Stomach (tissue), 9 donors: ENCODE measurements around the gene MMS22L. TPM values are rescaled to one million over a fixed set of nuclear protein-coding genes. Genes with fewer than 3 reads are reported as not detected.

Experiments used
- DNase-seq, 2 donors: peaks; one replicate each; pipeline versions ENCODE4 v3.0.0 to v3.0.0-alpha.2; 2013 to 2019
- H3K27ac ChIP-seq, 5 donors: fragments of 200-600 bp in 4 of 5; sonication (generic) in 4 of 5; one replicate each; pipeline ENCODE4 v1.5.1; 2013 to 2019; ENCODE audit warnings: mild to moderate bottlenecking in 1 of 5, moderate library complexity in 1 of 5
- H3K27me3 ChIP-seq, 3 donors: fragments of 200-600 bp; sonication (generic); one replicate each; pipeline ENCODE4 v1.5.1; 2017 to 2019; ENCODE audit warnings: mixed run types in 1 of 3
- H3K36me3 ChIP-seq, 4 donors: fragments of 200-600 bp; sonication (generic); 1 replicate in 3 of 4; 2 replicates in 1 of 4; pipeline ENCODE4 v1.5.1; 2016 to 2019
- H3K4me1 ChIP-seq, 4 donors: fragments of 200-600 bp; sonication (generic); one replicate each; pipeline ENCODE4 v1.5.1; 2016 to 2019
- H3K4me3 ChIP-seq, 4 donors: fragments of 200-600 bp; sonication (generic) in 3 of 4; one replicate each; pipeline ENCODE4 v1.5.1; 2016 to 2019; ENCODE audit warnings: mild to moderate bottlenecking in 1 of 4
- H3K9me3 ChIP-seq, 4 donors: fragments of 200-600 bp; sonication (generic); one replicate each; pipeline ENCODE4 v1.5.1; 2016 to 2019
- EP300 ChIP-seq: sonication (generic); formaldehyde crosslinking; IDR thresholded peaks from one replicate; pipeline ENCODE4 v1.6.1; 2017; ENCODE audit warnings: antibody characterized with exemption
- POLR2A ChIP-seq, 4 donors: fragments of 450-650 bp; IDR thresholded peaks; one replicate each; pipeline ENCODE4 v1.6.1; 2016; ENCODE audit warnings: antibody characterized with exemption in 4 of 4, control low read depth in 2 of 4, mild to moderate bottlenecking in 1 of 4, moderate library complexity in 1 of 4
- POLR2AphosphoS5 ChIP-seq, 3 donors: sonication (generic); formaldehyde crosslinking; IDR thresholded peaks; one replicate each; pipeline ENCODE4 v1.6.1; 2016; ENCODE audit warnings: antibody characterized with exemption in 3 of 3
- WGBS, 5 donors: extraction: QIAGEN DNeasy Blood & Tissue Kit in 3 of 5; methylation state at CpG; one replicate each; pipeline versions ENCODE4 v1.1.5 to v1.1.7; 2013 to 2018; 5-methylcytosine and 5-hydroxymethylcytosine counted together
- intact Hi-C: fragments of 100-400 bp; cut with DNase I; formaldehyde crosslinking; loops from one replicate; pipeline ENCODE4 v1.15.1; 2023; ENCODE audit warnings: low total_unique reads
- polyA plus RNA-seq, 3 donors: library from polyadenylated mRNA; stranded (reverse); fragments of 200-250 nt; gene quantifications; one replicate each; pipeline ENCODE4 v1.2.3, GENCODE V29; 2013
- total RNA-seq, 5 donors: library from RNA; depleted of rRNA; stranded (reverse); fragments of >200 nt; gene quantifications; one replicate each; pipeline versions ENCODE4 v1.1.0 to v1.2.3, GENCODE V29; 2014 to 2016
- TF ChIP-seq, protein P1 (sequence below), 7 experiments: fragments of 450-650 bp in 4 of 7; fragments of 200-600 bp in 3 of 7; sonication (generic) in 3 of 7; IDR thresholded peaks; one replicate each; pipeline ENCODE4 v1.5.1; 2016 to 2019; ENCODE audit warnings: antibody characterized with exemption in 7 of 7, control low read depth in 2 of 7, mild to moderate bottlenecking in 1 of 7
- donor health status: healthy with polysubstance abuse.
- donor health status: Bipolar disorder and iron deficiency.
- donor health status: healthy.

Gene MMS22L
- total and polyA plus RNA-seq, 8 donors, result 0.81 to 27.7 (median 3.6) TPM

DNA sequence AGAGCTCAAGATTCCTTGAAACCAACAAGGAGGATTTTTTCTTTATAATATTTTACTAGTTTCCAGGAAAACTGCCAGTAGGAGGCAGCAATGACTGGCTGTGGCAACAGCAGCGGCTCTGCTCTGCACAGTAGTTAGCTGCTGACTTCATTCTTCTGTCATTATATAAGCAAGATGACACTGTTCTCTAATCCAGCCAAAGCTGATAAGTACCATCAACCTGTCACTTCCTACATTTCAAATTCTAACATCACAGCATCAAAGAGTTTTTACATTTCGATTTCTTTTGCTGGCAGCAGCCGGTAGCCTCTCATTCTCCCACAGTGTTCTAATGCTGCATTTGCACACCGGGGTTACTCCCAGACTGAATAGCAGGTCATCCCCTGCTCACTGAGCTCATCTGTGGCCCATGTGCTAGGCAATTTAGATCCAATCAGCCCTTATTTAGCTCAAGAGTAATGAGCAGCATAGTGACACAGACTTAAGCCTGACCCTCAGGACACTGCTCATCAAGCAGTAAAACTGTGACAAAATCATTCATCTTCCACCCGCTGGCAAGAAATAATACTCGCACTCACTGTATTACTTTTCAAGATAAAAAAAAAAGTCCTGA, 67.8 kb downstream of the MMS22L start:
- peak in 1 of 2 donors; percentile 55 for DNase-seq
- intact Hi-C loops, result no loop called here
- Histone ChIP-seq H3K9me3 (no peaks in the 10 kb centered on the region), H3K36me3 (no peaks in the 10 kb centered on the region), H3K27me3 (no peaks in the 10 kb centered on the region), H3K4me3 (no peak overlapping the region), H3K27ac (no peak overlapping the region), H3K4me1 (peaks cover 0 to 8% (median 0%) of the 10 kb centered on the region in 4 donors)
- WGBS, 5 donors, result 73 to 82% (median 76%) methylated on average over 6 of the region's 6 CpGs
- TF ChIP-seq, protein P1, sequence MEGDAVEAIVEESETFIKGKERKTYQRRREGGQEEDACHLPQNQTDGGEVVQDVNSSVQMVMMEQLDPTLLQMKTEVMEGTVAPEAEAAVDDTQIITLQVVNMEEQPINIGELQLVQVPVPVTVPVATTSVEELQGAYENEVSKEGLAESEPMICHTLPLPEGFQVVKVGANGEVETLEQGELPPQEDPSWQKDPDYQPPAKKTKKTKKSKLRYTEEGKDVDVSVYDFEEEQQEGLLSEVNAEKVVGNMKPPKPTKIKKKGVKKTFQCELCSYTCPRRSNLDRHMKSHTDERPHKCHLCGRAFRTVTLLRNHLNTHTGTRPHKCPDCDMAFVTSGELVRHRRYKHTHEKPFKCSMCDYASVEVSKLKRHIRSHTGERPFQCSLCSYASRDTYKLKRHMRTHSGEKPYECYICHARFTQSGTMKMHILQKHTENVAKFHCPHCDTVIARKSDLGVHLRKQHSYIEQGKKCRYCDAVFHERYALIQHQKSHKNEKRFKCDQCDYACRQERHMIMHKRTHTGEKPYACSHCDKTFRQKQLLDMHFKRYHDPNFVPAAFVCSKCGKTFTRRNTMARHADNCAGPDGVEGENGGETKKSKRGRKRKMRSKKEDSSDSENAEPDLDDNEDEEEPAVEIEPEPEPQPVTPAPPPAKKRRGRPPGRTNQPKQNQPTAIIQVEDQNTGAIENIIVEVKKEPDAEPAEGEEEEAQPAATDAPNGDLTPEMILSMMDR (IDR thresholded peaks at IDR 0.05), result peak in 1 of 7 experiments; percentile 22
- TF ChIP-seq POLR2AphosphoS5 (IDR thresholded peaks at IDR 0.05) (no peak), POLR2A (IDR thresholded peaks at IDR 0.05) (no peak), EP300 (no peak)

DNA sequence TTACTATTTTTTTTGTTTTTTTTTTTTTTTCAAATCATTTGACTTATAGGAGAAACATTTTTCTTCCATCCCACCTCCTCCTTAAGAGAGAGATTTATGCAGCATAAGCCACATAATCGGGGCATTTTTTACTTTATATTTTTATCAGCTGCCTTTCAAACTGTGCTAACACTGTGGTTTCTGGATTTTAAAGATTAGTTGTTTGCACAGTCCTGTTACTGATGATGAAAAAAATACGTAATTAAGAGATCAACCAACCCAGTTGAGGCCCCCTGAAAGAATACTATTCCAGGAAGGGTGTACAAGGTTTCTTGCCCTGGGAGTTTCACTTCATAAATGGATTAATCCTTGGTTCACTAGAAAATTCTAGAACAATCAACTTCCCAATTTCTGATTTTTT, 68.3 kb downstream of the MMS22L start:
- Histone ChIP-seq H3K27ac (no peak overlapping the region), H3K36me3 (no peaks in the 10 kb centered on the region), H3K4me3 (no peak overlapping the region), H3K9me3 (no peaks in the 10 kb centered on the region), H3K4me1 (peaks cover 0 to 8% (median 0%) of the 10 kb centered on the region in 4 donors), H3K27me3 (no peaks in the 10 kb centered on the region)
- 15 to 66% (median 33%) methylated on average over 2 of the region's 2 CpGs for WGBS, 5 donors
- no peak for DNase-seq
- TF ChIP-seq, protein P1 (IDR thresholded peaks at IDR 0.05), result no peak
- TF ChIP-seq POLR2AphosphoS5 (IDR thresholded peaks at IDR 0.05) (no peak), POLR2A (IDR thresholded peaks at IDR 0.05) (no peak), EP300 (no peak)
- intact Hi-C loops, result no loop called here

DNA sequence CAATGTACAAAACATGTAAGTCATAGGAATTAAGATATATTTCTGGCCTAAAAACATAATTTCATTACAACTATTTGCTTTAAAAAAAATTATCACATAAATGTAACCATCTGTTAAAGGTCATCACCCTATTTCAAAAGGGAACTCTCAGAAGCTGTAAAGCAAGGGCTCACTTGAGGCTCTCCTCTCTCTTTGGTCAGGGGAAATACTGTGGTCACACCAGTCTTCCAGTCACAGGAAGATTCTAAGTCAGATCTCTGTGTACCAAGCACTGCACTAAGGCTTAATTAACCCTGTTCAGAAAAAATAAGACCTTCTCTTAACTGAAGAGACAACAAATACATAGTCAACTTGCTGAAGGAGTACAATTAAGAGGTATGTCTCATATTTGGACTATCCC, 75.6 kb downstream of the MMS22L start:
- Histone ChIP-seq H3K27ac (no peak overlapping the region), H3K36me3 (no peaks in the 10 kb centered on the region), H3K9me3 (no peaks in the 10 kb centered on the region), H3K4me3 (no peak overlapping the region), H3K27me3 (no peaks in the 10 kb centered on the region), H3K4me1 (no peaks in the 10 kb centered on the region)
- no peak for DNase-seq
- TF ChIP-seq EP300, result no peak
- TF ChIP-seq, protein P1 (IDR thresholded peaks at IDR 0.05), result no peak
- TF ChIP-seq POLR2A (IDR thresholded peaks at IDR 0.05), result no peak
- no peak for TF ChIP-seq POLR2AphosphoS5 (IDR thresholded peaks at IDR 0.05)
- intact Hi-C loops, result no loop called here

DNA sequence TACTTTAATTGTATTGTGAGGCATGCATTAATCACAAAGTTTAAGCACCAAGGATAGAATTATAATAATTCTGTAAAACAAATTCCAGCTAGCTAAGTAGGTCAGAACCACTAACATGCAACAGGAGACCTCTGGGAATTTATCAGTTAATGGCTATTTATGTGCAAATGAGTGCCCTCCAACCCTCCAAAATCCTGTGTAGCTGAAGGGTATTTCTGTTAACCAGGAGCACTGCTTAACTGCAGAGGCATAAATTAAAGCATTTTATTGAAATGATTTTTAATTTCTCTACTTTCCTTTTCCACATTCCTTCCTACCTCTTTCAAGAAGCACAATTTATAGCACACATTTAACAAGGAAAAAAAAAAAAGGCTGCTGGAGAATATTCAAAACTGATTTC, 77.0 kb downstream of the MMS22L start:
- no peaks in the 10 kb centered on the region for H3K9me3 ChIP-seq
- TF ChIP-seq EP300 (no peak), POLR2AphosphoS5 (IDR thresholded peaks at IDR 0.05) (no peak), POLR2A (IDR thresholded peaks at IDR 0.05) (no peak)
- TF ChIP-seq, protein P1 (IDR thresholded peaks at IDR 0.05), result no peak
- no peaks in the 10 kb centered on the region for H3K4me1 ChIP-seq
- H3K27ac ChIP-seq, result no peak overlapping the region
- intact Hi-C loops, result no loop called here
- H3K36me3 ChIP-seq, result no peaks in the 10 kb centered on the region
- H3K27me3 ChIP-seq, result no peaks in the 10 kb centered on the region
- DNase-seq, result no peak
- H3K4me3 ChIP-seq, result no peak overlapping the region
